Activated naive CD8-positive, alpha-beta T cell treated with anti-CD3 and anti-CD28 coated beads, Interleukin-2, amount 50 U/mL, for 24 hours (primary cell): ENCODE measurements around the gene C20orf204.

ENCODE experiments used
- ATAC-seq: fragments of 150-1000 bp; cut with Tn5 transposase; one replicate; pipeline ENCODE4 v1.10.0; 2021
- DNase-seq: peaks from one replicate; pipeline ENCODE4 v3.0.0; 2021
- H3K27ac Mint-ChIP-seq: one replicate; pipeline ENCODE4 v1.8.0; 2021; ENCODE audit warnings: mild to moderate bottlenecking, mixed read lengths
- H3K27me3 Mint-ChIP-seq: one replicate; pipeline ENCODE4 v1.8.0; 2021; ENCODE audit warnings: mixed read lengths
- H3K36me3 Mint-ChIP-seq: one replicate; pipeline ENCODE4 v1.8.0; 2021; ENCODE audit warnings: low read depth, mixed read lengths
- H3K4me1 Mint-ChIP-seq: one replicate; pipeline ENCODE4 v1.8.0; 2021; ENCODE audit warnings: mixed read lengths
- H3K4me3 Mint-ChIP-seq: one replicate; pipeline ENCODE4 v1.8.0; 2021; ENCODE audit warnings: mild to moderate bottlenecking, moderate library complexity, mixed read lengths
- H3K9me3 Mint-ChIP-seq: one replicate; pipeline ENCODE4 v1.8.0; 2021; ENCODE audit warnings: mixed read lengths

The C20orf204 gene

DNA sequence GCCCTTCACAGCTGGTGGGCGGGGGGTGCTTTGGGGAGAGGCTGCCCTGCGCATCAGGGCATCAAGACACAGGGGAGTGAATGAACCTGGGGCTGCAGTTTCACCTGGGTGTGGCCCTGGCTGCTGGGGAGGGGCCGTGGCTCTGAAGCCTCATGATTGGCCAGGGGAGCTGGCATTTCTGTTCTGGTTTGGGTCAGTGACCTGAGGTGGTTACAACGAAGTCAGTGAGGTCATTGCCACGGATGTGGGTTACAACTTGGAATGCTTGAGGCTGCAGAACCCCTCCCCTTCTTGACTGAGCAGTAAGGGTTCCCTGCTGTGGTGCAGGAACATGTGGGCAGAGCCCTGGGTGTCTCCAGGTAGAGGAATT, 30.0 kb downstream of the C20orf204 start:
- H3K9me3 Mint-ChIP-seq: no peaks in the 10 kb centered on the region
- ATAC-seq (peak; percentile 68), DNase-seq (peak; percentile 72)
- no peaks in the 10 kb centered on the region for H3K36me3 Mint-ChIP-seq
- peak overlapping the region; percentile 29 for H3K4me3 Mint-ChIP-seq
- peaks cover 39% of the 10 kb centered on the region for H3K4me1 Mint-ChIP-seq
- H3K27ac Mint-ChIP-seq: peak overlapping the region; percentile 67
- no peaks in the 10 kb centered on the region for H3K27me3 Mint-ChIP-seq

GRCh38 chr20:64067005-64067632, 31.1 kb downstream of the C20orf204 start:
- no peaks in the 10 kb centered on the region for H3K27me3 Mint-ChIP-seq
- H3K27ac Mint-ChIP-seq: no peak overlapping the region
- peaks cover 39% of the 10 kb centered on the region for H3K4me1 Mint-ChIP-seq
- DNase-seq: no peak
- H3K36me3 Mint-ChIP-seq: no peaks in the 10 kb centered on the region
- no peak overlapping the region for H3K4me3 Mint-ChIP-seq
- ATAC-seq: no peak
- no peaks in the 10 kb centered on the region for H3K9me3 Mint-ChIP-seq

DNA sequence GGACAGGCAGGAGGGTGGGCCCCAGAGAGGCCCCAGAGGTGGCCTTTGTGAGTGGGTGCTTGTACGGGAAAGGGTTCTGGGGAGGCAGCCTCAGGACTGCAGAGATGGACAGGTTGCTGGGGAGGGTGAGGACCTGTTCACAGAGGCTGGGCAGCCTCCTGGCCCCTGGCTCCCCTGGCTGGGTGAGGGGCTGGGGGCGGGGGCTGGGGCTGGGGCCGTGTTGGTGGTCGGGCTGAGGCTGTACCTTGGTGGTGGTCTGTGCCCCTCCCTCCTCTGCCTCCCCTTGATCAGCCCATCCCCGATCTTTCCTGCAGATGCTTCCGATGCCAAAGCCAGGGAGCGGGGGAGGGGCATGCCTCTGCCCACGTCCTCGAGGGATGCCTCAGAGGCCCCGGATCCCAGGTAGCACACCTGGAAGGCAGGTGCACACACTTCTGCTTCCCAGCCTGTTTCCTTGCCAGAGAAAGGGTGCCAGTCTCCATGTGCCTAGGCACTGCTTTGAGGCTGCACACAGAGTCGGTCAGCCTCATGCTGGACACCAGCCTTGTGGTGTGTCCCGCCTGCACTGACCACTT, 31.8 kb downstream of the C20orf204 start:
- Mint-ChIP-seq H3K4me1 (peaks cover 42% of the 10 kb centered on the region), H3K9me3 (no peaks in the 10 kb centered on the region), H3K36me3 (no peaks in the 10 kb centered on the region), H3K27me3 (no peaks in the 10 kb centered on the region), H3K4me3 (no peak overlapping the region), H3K27ac (no peak overlapping the region)
- no peak for DNase-seq
- no peak for ATAC-seq

- ATAC-seq: no peak
- peaks cover 4% of the 10 kb centered on the region for H3K36me3 Mint-ChIP-seq
- H3K9me3 Mint-ChIP-seq: no peaks in the 10 kb centered on the region
- H3K27ac Mint-ChIP-seq: no peak overlapping the region
- H3K27me3 Mint-ChIP-seq: no peaks in the 10 kb centered on the region
- no peak overlapping the region for H3K4me3 Mint-ChIP-seq
- no peak for DNase-seq
- peaks cover 42% of the 10 kb centered on the region for H3K4me1 Mint-ChIP-seq
Observed at GRCh38 chr20:64068386-64069208, 32.6 kb downstream of the C20orf204 start.

GRCh38 chr20:64069209-64069613, 33.2 kb downstream of the C20orf204 start:
- Mint-ChIP-seq H3K27ac (no peak overlapping the region), H3K4me1 (peaks cover 36% of the 10 kb centered on the region), H3K36me3 (peaks cover 4% of the 10 kb centered on the region), H3K9me3 (no peaks in the 10 kb centered on the region), H3K4me3 (no peak overlapping the region), H3K27me3 (no peaks in the 10 kb centered on the region)
- DNase-seq (no peak), ATAC-seq (no peak)

DNA sequence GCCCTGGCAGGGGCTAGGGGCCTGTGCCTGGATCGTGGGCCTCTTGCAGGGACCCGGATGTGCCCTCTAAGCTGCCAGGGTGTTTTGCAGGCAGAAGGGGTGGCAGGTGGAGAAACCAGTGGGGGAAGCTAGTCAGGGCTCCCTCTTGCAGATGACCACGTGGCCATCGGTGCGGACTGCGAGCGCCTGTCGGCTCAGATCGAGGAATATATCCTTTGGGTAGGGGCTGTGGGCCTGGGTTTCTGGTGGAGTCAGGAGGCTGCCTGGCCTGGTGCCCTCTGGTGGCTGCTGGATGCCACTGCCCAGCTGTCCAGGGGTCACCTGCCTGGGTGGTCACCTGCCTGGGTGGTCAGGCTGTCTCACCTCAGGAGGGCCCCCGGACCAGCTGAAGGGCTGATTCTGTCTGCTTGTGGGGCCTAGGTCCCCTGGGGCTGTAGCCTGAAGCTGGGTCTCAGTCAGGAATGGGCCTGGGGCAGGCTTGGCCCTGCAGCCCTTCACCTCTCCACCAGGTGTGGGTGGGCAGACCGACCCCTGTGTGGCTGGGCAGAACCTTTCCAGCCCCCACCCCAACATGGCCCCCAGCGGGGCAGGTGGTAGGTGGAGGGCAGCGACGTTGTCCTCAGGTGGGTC, 33.7 kb downstream of the C20orf204 start:
- H3K9me3 Mint-ChIP-seq: no peaks in the 10 kb centered on the region
- H3K4me3 Mint-ChIP-seq: no peak overlapping the region
- DNase-seq (peak; percentile 55), ATAC-seq (no peak)
- peaks cover 4% of the 10 kb centered on the region for H3K36me3 Mint-ChIP-seq
- no peak overlapping the region for H3K27ac Mint-ChIP-seq
- no peaks in the 10 kb centered on the region for H3K27me3 Mint-ChIP-seq
- H3K4me1 Mint-ChIP-seq: peaks cover 30% of the 10 kb centered on the region

- peaks cover 26% of the 10 kb centered on the region for H3K4me1 Mint-ChIP-seq
- no peak overlapping the region for H3K4me3 Mint-ChIP-seq
- H3K27me3 Mint-ChIP-seq: no peaks in the 10 kb centered on the region
- DNase-seq (no peak), ATAC-seq (no peak)
- H3K9me3 Mint-ChIP-seq: no peaks in the 10 kb centered on the region
- peaks cover 4% of the 10 kb centered on the region for H3K36me3 Mint-ChIP-seq
- H3K27ac Mint-ChIP-seq: no peak overlapping the region
Observed at GRCh38 chr20:64070244-64070993, 34.4 kb downstream of the C20orf204 start.

DNA sequence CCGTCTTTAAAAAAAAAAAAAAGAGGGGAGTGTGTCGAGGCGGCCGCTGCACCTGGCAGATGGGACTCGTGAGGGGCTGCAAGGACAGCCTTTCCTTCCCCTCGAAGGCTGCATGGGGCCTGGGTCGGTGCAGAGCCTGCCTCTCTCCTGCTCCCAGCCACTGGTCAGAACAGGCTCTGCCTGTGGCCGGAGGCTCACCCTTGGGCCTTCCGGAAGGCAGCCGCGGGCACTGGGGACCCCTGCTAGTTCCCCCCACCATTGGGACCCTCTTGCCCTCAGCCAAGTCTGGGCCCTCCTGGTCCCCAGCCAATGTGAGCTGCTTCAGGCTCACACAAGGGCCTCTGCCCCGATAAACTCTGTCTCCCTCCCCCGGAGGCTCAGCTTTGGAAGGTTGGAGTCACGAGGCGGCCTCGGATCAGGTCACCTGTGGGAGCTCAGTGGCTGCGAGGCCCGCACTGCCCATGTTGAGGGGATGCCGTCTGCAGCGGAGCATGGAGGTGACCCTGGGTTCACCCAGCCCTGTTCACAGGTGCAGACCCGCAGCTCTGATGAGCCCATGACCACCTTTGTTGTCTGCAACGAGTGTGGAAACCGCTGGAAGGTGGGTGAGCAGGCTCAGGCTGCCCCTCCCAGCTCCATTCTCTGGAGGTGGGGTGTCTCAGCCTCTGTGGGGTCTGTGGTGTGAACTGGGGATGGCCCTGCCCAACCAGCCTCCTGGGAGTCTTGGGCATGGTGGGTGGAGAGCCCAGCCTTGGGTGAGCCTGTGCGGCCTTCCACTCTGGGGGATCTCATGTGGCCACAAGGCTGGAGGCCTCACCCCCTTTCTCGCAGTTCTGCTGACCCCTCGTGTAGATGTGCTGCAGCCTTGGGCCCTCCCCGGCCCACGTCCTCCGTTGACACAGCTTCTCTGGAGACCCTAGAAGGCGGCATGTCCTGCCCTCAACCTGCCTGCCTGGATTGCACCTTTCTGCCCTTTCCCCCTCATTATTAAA, 35.7 kb downstream of the C20orf204 start:
- Mint-ChIP-seq H3K9me3 (no peaks in the 10 kb centered on the region), H3K4me1 (peaks cover 14% of the 10 kb centered on the region), H3K27me3 (no peaks in the 10 kb centered on the region), H3K4me3 (no peak overlapping the region), H3K27ac (no peak overlapping the region), H3K36me3 (peaks cover 4% of the 10 kb centered on the region)
- DNase-seq (no peak), ATAC-seq (no peak)

GRCh38 chr20:64072498-64073063, 36.6 kb downstream of the C20orf204 start:
- no peak overlapping the region for H3K4me3 Mint-ChIP-seq
- peaks cover 4% of the 10 kb centered on the region for H3K36me3 Mint-ChIP-seq
- H3K27ac Mint-ChIP-seq: no peak overlapping the region

DNA sequence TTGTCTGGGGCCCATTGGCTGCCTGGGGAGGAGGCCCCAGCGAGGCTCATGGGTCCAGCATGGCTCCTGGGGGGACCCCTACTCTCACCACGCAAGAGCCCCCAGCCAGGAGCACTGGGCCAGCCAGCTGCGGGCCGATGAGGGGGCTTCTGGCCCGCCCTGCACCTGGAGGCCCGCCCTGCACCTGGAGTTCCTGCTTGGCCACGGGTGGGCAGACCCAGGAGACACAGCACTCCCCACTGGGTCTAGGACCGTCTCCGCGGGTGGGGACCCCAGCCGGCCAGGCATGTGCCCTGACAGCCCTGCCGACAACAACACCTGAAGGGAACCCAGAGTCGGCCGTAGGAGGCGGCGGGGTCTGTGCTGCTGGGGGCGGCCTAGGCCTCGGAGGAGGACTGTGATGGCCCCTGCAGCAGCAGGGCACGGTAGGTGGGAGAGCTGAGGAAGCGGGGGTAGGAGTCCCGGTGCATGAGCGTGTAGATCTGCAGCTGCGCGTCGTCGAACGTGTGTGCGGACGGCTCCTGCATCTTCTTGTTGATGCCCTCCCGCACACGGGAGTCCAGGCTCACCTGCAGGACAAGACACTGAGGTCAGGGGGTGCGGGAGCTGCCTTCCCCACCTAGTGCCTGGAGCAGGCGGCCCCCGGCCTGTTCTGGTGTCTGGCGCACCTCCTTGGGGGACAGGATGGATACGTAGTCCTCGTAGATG, 37.6 kb downstream of the C20orf204 start:
- H3K36me3 Mint-ChIP-seq: peaks cover 4% of the 10 kb centered on the region
- no peaks in the 10 kb centered on the region for H3K9me3 Mint-ChIP-seq
- DNase-seq (no peak), ATAC-seq (no peak)
- H3K27ac Mint-ChIP-seq: no peak overlapping the region
- peaks cover 15% of the 10 kb centered on the region for H3K4me1 Mint-ChIP-seq
- H3K4me3 Mint-ChIP-seq: no peak overlapping the region
- H3K27me3 Mint-ChIP-seq: no peaks in the 10 kb centered on the region

More at GRCh38 chr20:64072498-64073063, 36.6 kb downstream of the C20orf204 start:
- peaks cover 13% of the 10 kb centered on the region for H3K4me1 Mint-ChIP-seq
- no peaks in the 10 kb centered on the region for H3K9me3 Mint-ChIP-seq
- H3K27me3 Mint-ChIP-seq: no peaks in the 10 kb centered on the region
- ATAC-seq: no peak
- no peak for DNase-seq

- Mint-ChIP-seq H3K27ac (no peak overlapping the region), H3K36me3 (peaks cover 4% of the 10 kb centered on the region)
Observed at GRCh38 chr20:64074184-64074789, 38.3 kb downstream of the C20orf204 start.

DNA sequence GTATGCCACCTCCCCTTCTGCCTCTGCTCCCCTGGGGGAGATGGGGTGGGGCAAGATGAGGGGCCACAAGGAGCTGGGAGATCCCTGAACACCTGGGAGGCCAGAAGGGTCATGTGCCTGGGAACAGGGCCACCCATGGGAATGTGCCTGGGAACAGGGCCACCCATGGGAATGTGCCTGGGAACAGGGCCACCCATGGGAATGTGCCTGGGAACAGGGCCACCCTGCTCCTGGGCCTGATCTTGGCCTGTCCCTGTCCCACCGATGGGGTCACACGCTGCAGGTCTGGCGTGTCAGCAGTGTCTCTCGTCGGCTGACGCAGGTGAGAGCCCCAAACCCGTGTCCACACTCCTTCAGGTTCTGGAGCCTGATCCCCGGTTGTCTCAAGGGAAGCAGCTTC, 39.0 kb downstream of the C20orf204 start:
- no peak for ATAC-seq
- Mint-ChIP-seq H3K27ac (no peak overlapping the region), H3K4me3 (no peak overlapping the region), H3K9me3 (no peaks in the 10 kb centered on the region), H3K27me3 (no peaks in the 10 kb centered on the region), H3K4me1 (peaks cover 18% of the 10 kb centered on the region), H3K36me3 (peaks cover 4% of the 10 kb centered on the region)
- no peak for DNase-seq

More at GRCh38 chr20:64074184-64074789, 38.3 kb downstream of the C20orf204 start:
- Mint-ChIP-seq H3K27me3 (no peaks in the 10 kb centered on the region), H3K4me1 (peaks cover 18% of the 10 kb centered on the region), H3K9me3 (no peaks in the 10 kb centered on the region), H3K4me3 (no peak overlapping the region)
- DNase-seq: no peak
- no peak for ATAC-seq
